ENCODE results near the gene SIRPA. TPM values are rescaled to one million over a fixed set of nuclear protein-coding genes. Genes with fewer than 3 reads are reported as not detected.

Gene SIRPA
- total RNA-seq, 2 experiments from 2014 or later, result 0.60 to 0.64 TPM

DNA sequence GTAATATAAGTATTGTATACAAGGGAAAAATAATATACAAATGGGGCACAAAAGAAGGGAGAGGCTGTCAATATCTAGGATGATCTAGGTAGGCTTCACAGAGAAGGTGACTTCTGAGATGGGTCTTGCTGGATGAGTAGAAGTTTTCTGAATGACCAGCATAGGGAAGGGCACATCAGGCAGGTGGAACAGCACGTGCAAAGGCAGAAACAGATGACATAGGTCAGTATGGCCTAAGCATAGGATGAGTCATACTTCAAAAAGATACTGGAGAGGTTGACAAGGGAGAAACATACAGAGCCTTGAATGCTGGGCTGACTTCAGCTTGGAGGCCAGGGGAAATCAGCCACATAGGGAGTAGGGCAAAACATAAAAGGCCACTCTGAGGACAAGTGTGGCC lies 31.9 kb upstream of the SIRPA start:
- intact Hi-C loops (cut with DNase I, micrococcal nuclease), result no loop called here
- no peak overlapping the region for H3K27ac ChIP-seq (ENCODE audit: low read depth in 1 of 2, low read length in 2 of 2)
- no peak overlapping the region for H3K27ac Mint-ChIP-seq
- H3K9me3 ChIP-seq (ENCODE audit: control insufficient read depth in 1 of 2, insufficient read depth in 1 of 2, low read length in 2 of 2), result no peaks in the 10 kb centered on the region
- peaks cover 28% of the 10 kb centered on the region for H3K27me3 Mint-ChIP-seq
- no peaks in the 10 kb centered on the region for H3K4me1 ChIP-seq (ENCODE audit: insufficient read depth, low read length)
- DNase-seq, result no peak
- peaks cover 0 to 8% of the 10 kb centered on the region in 2 experiments for H3K27me3 ChIP-seq (ENCODE audit: control insufficient read depth in 1 of 2, insufficient read depth in 2 of 2, low read length in 2 of 2)
- no peaks in the 10 kb centered on the region for H3K4me1 Mint-ChIP-seq (ENCODE audit: low read depth)
- no peaks in the 10 kb centered on the region for H3K36me3 Mint-ChIP-seq (ENCODE audit: low read depth)
- H3K4me3 Mint-ChIP-seq, result no peak overlapping the region
- no peak for ATAC-seq (ENCODE audit: poor library complexity)
- ChIA-PET CTCF (no interaction called here), POLR2A (no interaction called here)
- H3K4me3 ChIP-seq (ENCODE audit: low read length), result no peak overlapping the region
- no peaks in the 10 kb centered on the region for H3K36me3 ChIP-seq (ENCODE audit: insufficient read depth, low read length)
- TF ChIP-seq, protein P1, sequence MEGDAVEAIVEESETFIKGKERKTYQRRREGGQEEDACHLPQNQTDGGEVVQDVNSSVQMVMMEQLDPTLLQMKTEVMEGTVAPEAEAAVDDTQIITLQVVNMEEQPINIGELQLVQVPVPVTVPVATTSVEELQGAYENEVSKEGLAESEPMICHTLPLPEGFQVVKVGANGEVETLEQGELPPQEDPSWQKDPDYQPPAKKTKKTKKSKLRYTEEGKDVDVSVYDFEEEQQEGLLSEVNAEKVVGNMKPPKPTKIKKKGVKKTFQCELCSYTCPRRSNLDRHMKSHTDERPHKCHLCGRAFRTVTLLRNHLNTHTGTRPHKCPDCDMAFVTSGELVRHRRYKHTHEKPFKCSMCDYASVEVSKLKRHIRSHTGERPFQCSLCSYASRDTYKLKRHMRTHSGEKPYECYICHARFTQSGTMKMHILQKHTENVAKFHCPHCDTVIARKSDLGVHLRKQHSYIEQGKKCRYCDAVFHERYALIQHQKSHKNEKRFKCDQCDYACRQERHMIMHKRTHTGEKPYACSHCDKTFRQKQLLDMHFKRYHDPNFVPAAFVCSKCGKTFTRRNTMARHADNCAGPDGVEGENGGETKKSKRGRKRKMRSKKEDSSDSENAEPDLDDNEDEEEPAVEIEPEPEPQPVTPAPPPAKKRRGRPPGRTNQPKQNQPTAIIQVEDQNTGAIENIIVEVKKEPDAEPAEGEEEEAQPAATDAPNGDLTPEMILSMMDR (IDR thresholded peaks at IDR 0.05), result no peak
- H3K9me3 Mint-ChIP-seq, result no peaks in the 10 kb centered on the region

DNA sequence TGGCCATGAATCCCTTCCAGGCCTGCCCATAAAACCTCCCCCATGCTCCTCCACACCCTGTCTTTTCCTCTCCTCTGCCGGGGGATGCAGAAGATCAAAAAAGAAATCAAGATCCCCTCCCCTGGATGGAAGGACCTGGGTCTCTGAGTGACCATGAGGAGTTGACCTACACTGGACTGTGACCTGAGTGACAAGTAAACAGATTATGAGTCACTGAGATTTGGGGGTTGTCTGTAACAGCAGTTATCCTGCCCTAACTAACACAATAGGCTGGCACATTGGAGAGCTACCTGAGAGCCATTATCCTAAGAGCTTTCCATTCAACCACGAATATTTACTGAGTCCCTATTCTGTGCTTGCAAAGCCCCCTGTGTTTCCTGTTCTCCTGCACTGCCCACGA lies 28.4 kb upstream of the SIRPA start:
- Mint-ChIP-seq H3K27ac (no peak overlapping the region), H3K27me3 (peaks cover 32% of the 10 kb centered on the region), H3K4me1 (ENCODE audit: low read depth) (no peaks in the 10 kb centered on the region), H3K36me3 (ENCODE audit: low read depth) (no peaks in the 10 kb centered on the region), H3K9me3 (no peaks in the 10 kb centered on the region), H3K4me3 (no peak overlapping the region)
- CTCF ChIA-PET, result no interaction called here
- intact Hi-C loops (cut with DNase I, micrococcal nuclease), result no loop called here
- Histone ChIP-seq H3K27ac (ENCODE audit: low read depth in 1 of 2, low read length in 2 of 2) (no peak overlapping the region), H3K4me3 (ENCODE audit: low read length) (no peak overlapping the region), H3K9me3 (ENCODE audit: control insufficient read depth in 1 of 2, insufficient read depth in 1 of 2, low read length in 2 of 2) (peaks cover 0 to 5% of the 10 kb centered on the region in 2 experiments), H3K36me3 (ENCODE audit: insufficient read depth, low read length) (no peaks in the 10 kb centered on the region), H3K27me3 (ENCODE audit: control insufficient read depth in 1 of 2, insufficient read depth in 2 of 2, low read length in 2 of 2) (peaks cover 0 to 9% of the 10 kb centered on the region in 2 experiments), H3K4me1 (ENCODE audit: insufficient read depth, low read length) (no peaks in the 10 kb centered on the region)
- DNase-seq (no peak), ATAC-seq (ENCODE audit: poor library complexity) (no peak)
- TF ChIP-seq, protein P1 (IDR thresholded peaks at IDR 0.05), result no peak
- POLR2A ChIA-PET, result no interaction called here

DNA sequence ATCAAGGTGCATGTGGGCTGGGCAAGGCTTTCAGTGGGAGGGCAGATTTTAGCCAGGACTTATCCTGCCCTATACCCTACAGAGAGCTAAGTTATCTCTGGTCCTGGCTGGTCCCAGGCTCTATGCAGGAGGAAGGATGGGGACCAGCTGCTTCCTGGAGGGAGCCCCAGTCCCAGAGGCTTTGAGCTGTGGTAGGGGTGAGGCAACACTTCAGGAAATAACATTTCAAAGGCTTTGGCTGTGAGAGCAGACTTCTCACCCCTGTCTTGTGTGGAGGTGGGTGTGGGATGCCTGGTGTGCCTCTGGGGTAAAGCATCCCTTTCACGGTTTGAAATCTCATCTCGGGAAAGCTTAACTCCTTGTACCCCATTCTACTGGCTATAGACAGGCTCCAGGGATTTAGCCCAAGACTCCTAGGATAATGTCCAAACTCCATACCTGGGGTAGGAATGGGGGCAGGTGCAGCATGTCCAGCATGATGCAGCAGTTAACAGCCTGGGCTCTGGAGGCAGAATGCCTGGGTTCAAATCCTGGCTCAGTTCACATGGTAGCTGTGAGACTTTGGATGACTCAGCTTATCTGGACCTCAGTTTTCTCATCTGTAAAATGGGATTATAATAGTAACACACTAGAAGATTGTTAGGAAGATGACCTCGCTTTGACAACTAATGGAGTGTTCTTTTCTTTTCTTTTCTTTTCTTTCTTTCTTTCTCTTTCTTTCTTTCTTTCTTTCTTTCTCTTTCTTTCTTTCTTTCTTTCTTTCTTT lies 27.5 kb upstream of the SIRPA start:
- ChIA-PET POLR2A (no interaction called here), CTCF (interaction anchor here (0.7 kb wide), 1 partner anchor 14 kb away, joined by 5 read pairs; no protein-coding TSS in a partner anchor)
- Mint-ChIP-seq H3K4me1 (ENCODE audit: low read depth) (no peaks in the 10 kb centered on the region), H3K27me3 (peaks cover 34% of the 10 kb centered on the region), H3K36me3 (ENCODE audit: low read depth) (no peaks in the 10 kb centered on the region), H3K27ac (no peak overlapping the region), H3K4me3 (no peak overlapping the region), H3K9me3 (no peaks in the 10 kb centered on the region)
- no peaks in the 10 kb centered on the region for H3K4me1 ChIP-seq (ENCODE audit: insufficient read depth, low read length)
- H3K36me3 ChIP-seq (ENCODE audit: insufficient read depth, low read length), result no peaks in the 10 kb centered on the region
- no peak for ATAC-seq (ENCODE audit: poor library complexity)
- no peak for DNase-seq
- H3K9me3 ChIP-seq (ENCODE audit: control insufficient read depth in 1 of 2, insufficient read depth in 1 of 2, low read length in 2 of 2), result peaks cover 0 to 5% of the 10 kb centered on the region in 2 experiments
- no peak overlapping the region for H3K4me3 ChIP-seq (ENCODE audit: low read length)
- intact Hi-C loops (cut with DNase I, micrococcal nuclease), result no loop called here
- peaks cover 0 to 9% of the 10 kb centered on the region in 2 experiments for H3K27me3 ChIP-seq (ENCODE audit: control insufficient read depth in 1 of 2, insufficient read depth in 2 of 2, low read length in 2 of 2)
- TF ChIP-seq, protein P1 (IDR thresholded peaks at IDR 0.05), result no peak
- no peak overlapping the region for H3K27ac ChIP-seq (ENCODE audit: low read depth in 1 of 2, low read length in 2 of 2)
